ENCODE results near the gene OST4.
"Not testable (repeated sequence)": the region's sequence is repeated elsewhere in the genome, so short reads cannot be mapped to it uniquely, and the experiment has no call there.

The OST4 gene

DNA sequence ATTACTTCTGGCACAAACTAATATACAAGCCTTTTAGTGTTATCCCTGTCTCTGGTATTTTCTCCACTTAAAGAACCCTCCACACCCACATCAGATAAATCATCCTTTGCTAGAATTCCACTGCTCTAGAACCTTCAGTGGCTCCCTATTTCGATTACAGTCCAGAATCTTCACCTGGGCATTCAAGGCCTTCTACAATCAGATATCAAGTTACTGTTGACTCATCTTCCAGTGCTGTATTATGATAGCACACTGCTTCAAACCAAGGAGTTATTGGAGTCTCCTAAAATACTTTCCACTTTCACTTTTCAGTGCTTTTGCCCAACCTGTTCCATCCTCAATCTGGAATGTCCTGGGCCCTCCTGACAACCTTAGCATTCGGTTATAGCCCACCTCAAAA is 44.1 kb upstream of the OST4 start:
- TF ChIP-seq EZH2phosphoT487 (IDR thresholded peaks at IDR 0.05; ENCODE audit: low read depth), result no peak
- TF ChIP-seq, protein P1, sequence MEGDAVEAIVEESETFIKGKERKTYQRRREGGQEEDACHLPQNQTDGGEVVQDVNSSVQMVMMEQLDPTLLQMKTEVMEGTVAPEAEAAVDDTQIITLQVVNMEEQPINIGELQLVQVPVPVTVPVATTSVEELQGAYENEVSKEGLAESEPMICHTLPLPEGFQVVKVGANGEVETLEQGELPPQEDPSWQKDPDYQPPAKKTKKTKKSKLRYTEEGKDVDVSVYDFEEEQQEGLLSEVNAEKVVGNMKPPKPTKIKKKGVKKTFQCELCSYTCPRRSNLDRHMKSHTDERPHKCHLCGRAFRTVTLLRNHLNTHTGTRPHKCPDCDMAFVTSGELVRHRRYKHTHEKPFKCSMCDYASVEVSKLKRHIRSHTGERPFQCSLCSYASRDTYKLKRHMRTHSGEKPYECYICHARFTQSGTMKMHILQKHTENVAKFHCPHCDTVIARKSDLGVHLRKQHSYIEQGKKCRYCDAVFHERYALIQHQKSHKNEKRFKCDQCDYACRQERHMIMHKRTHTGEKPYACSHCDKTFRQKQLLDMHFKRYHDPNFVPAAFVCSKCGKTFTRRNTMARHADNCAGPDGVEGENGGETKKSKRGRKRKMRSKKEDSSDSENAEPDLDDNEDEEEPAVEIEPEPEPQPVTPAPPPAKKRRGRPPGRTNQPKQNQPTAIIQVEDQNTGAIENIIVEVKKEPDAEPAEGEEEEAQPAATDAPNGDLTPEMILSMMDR (IDR thresholded peaks at IDR 0.05; ENCODE audit: low read depth, low read length), result no peak

DNA sequence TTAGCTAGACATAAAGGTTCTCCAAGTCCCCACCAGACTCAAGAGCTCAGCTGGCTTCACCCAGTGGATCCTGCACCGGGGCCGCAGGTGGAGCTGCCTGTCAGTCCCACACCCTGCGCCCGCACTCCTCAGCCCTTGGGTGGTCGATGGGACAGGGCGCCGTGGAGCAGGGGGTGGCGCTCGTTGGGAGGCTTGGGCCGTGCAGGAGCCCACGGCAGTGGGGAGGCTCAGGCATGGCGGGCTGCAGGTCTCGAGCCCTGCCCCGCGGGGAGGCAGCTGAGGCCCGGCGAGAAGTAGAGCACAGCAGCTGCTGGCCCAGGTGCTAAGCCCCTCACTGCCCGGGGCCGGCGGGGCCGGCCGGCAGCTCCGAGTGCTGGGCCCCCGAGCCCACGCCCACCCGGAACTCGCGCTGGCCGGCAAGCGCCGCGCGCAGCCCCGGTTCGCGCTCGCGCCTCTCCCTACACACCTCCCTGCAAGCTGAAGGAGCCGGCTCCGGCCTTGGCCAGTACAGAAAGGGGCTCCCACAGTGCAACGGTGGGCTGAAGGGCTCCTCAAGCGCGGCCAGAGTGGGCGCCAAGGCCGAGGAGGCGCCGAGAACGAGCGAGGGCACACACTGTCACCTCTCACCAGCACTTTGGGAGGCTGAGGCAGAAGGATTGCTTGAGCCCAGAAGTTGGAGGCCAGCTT is 40.1 kb upstream of the OST4 start:
- H2AFZ ChIP-seq (ENCODE audit: low read depth, low read length); H4K20me1 ChIP-seq (ENCODE audit: insufficient read depth, low read length); H3K9ac ChIP-seq (ENCODE audit: low read length): not testable (repeated sequence)

More for the DNA sequence above, 44.1 kb upstream of the OST4 start:
- Histone ChIP-seq H3K79me2 (ENCODE audit: low read length) (no peaks in the 10 kb centered on the region), H3K9ac (ENCODE audit: low read length) (no peak overlapping the region), H3K9me3 (ENCODE audit: insufficient read depth, low read length) (no peaks in the 10 kb centered on the region), H2AFZ (ENCODE audit: low read depth, low read length) (no peak overlapping the region), H3K27me3 (ENCODE audit: low read depth, low read length) (no peaks in the 10 kb centered on the region), H3K4me3 (ENCODE audit: low read length) (no peak overlapping the region), H3K4me2 (ENCODE audit: low read length) (no peak overlapping the region), H3K27ac (ENCODE audit: low read length) (no peak overlapping the region), H3K4me1 (ENCODE audit: low read length) (peaks cover 6% of the 10 kb centered on the region; the same call in 1 of the 2 replicates), H4K20me1 (ENCODE audit: insufficient read depth, low read length) (no peaks in the 10 kb centered on the region), H3K36me3 (replicated peaks; ENCODE audit: low read depth, low read length) (no peaks in the 10 kb centered on the region)

DNA sequence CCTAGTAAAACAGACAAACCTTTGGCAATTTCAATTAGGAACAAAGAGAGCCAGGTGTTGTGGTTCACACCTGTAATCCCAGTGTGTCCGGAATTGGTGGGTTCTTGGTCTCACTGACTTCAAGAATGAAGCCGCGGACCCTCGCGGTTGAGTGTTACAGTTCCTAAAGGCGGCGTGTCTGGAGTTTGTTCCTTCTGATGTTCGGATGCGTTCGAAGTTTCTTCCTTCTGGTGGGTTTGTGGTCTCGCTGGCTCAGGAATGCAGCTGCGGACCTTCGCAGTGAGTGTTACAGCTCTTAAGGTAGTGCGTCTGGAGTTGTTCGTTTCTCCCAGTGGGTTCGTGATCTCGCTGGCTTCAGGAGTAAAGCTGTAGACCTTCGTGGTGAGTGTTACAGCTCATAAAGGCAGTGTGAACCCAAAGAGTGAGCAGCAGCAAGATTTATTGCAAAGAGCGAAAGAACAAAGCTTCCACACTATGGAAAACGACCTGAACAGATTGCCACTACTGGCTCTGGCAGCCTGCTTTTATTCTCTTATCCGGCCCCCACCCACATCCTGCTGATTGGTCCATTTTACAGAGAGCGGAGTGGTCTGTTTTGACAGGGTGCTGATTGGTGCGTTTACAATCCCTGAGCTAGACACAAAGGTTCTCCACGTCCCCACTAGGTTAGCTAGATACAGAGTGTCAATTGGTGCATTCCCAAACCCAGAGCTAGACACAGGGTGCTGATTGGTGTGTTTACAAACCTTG is 39.3 kb upstream of the OST4 start:
- H3K4me3 ChIP-seq (ENCODE audit: low read length); H3K4me1 ChIP-seq (ENCODE audit: low read length); H3K27ac ChIP-seq (ENCODE audit: low read length); H4K20me1 ChIP-seq (ENCODE audit: insufficient read depth, low read length); H3K9me3 ChIP-seq (ENCODE audit: insufficient read depth, low read length); H3K27me3 ChIP-seq (ENCODE audit: low read depth, low read length); H2AFZ ChIP-seq (ENCODE audit: low read depth, low read length); H3K36me3 ChIP-seq (replicated peaks; ENCODE audit: low read depth, low read length); H3K9ac ChIP-seq (ENCODE audit: low read length); H3K79me2 ChIP-seq (ENCODE audit: low read length); H3K4me2 ChIP-seq (ENCODE audit: low read length): not testable (repeated sequence)

More for the DNA sequence above, 40.1 kb upstream of the OST4 start:
- not testable (repeated sequence) for H3K79me2 ChIP-seq (ENCODE audit: low read length); H3K36me3 ChIP-seq (replicated peaks; ENCODE audit: low read depth, low read length); H3K4me3 ChIP-seq (ENCODE audit: low read length); H3K27me3 ChIP-seq (ENCODE audit: low read depth, low read length); H3K9me3 ChIP-seq (ENCODE audit: insufficient read depth, low read length); H3K4me1 ChIP-seq (ENCODE audit: low read length); H3K27ac ChIP-seq (ENCODE audit: low read length); H3K4me2 ChIP-seq (ENCODE audit: low read length)

DNA sequence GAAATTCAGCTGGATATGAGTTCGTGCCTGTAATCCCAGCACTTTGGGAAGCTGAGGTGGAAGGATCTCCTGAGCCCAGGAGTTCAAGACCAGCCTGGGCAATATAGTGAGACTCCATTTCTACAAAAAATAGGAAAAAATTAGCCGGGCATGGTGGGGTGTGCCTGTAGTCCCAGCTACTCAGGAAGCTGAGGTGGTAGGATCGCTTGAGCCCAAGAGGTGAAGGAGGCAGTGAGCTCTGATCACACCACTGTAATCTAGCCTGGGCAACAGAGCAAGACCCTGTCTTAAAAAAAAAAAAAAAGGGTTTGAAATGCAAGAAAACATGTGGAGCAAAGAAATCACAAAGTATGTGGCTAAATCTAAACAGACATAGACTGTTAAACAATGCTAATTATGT is 37.6 kb upstream of the OST4 start:
- H3K4me2 ChIP-seq (ENCODE audit: low read length), result no peak overlapping the region
- H3K36me3 ChIP-seq (replicated peaks; ENCODE audit: low read depth, low read length), result no peaks in the 10 kb centered on the region
- no peak overlapping the region for H3K4me3 ChIP-seq (ENCODE audit: low read length)
- H4K20me1 ChIP-seq (ENCODE audit: insufficient read depth, low read length), result no peaks in the 10 kb centered on the region
- no peaks in the 10 kb centered on the region for H3K79me2 ChIP-seq (ENCODE audit: low read length)
- H2AFZ ChIP-seq (ENCODE audit: low read depth, low read length), result no peak overlapping the region
- H3K9me3 ChIP-seq (ENCODE audit: insufficient read depth, low read length), result no peaks in the 10 kb centered on the region
- no peak for TF ChIP-seq EZH2phosphoT487 (IDR thresholded peaks at IDR 0.05; ENCODE audit: low read depth)
- TF ChIP-seq, protein P1 (IDR thresholded peaks at IDR 0.05; ENCODE audit: low read depth, low read length), result no peak
- no peaks in the 10 kb centered on the region for H3K27me3 ChIP-seq (ENCODE audit: low read depth, low read length)
- H3K27ac ChIP-seq (ENCODE audit: low read length), result no peak overlapping the region
- no peaks in the 10 kb centered on the region for H3K4me1 ChIP-seq (ENCODE audit: low read length)
- H3K9ac ChIP-seq (ENCODE audit: low read length), result no peak overlapping the region

DNA sequence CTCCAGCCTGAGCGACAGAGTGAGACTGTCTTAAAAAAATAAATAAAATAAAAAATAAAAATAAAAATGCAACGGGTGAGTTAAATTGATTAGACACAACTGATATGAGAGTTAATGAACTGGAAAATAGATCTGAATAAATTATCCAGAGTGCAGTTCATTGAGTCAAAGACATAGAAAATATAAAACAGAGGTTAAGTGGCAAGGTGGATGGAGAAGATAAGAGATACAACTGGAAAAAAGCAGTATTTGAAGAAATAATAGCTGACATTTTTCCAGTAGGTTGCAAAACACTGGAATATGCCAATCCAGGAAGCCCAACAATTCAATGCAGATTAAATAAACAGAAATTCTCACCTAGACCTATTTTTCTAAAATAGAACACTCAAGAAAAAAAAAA is 36.8 kb upstream of the OST4 start:
- Histone ChIP-seq H3K79me2 (ENCODE audit: low read length) (no peaks in the 10 kb centered on the region), H3K27ac (ENCODE audit: low read length) (no peak overlapping the region), H4K20me1 (ENCODE audit: insufficient read depth, low read length) (no peaks in the 10 kb centered on the region), H3K27me3 (ENCODE audit: low read depth, low read length) (no peaks in the 10 kb centered on the region), H3K4me3 (ENCODE audit: low read length) (no peak overlapping the region), H3K4me1 (ENCODE audit: low read length) (no peaks in the 10 kb centered on the region), H3K9me3 (ENCODE audit: insufficient read depth, low read length) (no peaks in the 10 kb centered on the region), H2AFZ (ENCODE audit: low read depth, low read length) (no peak overlapping the region), H3K36me3 (replicated peaks; ENCODE audit: low read depth, low read length) (no peaks in the 10 kb centered on the region), H3K4me2 (ENCODE audit: low read length) (no peak overlapping the region), H3K9ac (ENCODE audit: low read length) (no peak overlapping the region)
- TF ChIP-seq, protein P1 (IDR thresholded peaks at IDR 0.05; ENCODE audit: low read depth, low read length), result no peak
- no peak for TF ChIP-seq EZH2phosphoT487 (IDR thresholded peaks at IDR 0.05; ENCODE audit: low read depth)
